ENCODE data around the gene APOA1.
"Not testable (repeated sequence)": the region's sequence is repeated elsewhere in the genome, so short reads cannot be mapped to it uniquely, and the experiment has no call there.

The APOA1 gene

GRCh38 chr11:116804001-116804400, 33.4 kb downstream of the APOA1 start:
- TF ChIP-seq MYC (IDR thresholded peaks at IDR 0.05; ENCODE audit: low read depth, low read length), result no peak
- TF ChIP-seq CTCF (IDR thresholded peaks at IDR 0.05; ENCODE audit: low read depth, low read length), result no peak
- TF ChIP-seq MAX (IDR thresholded peaks at IDR 0.05; ENCODE audit: low read depth, low read length), result no peak
- no peak for TF ChIP-seq POLR2A (IDR thresholded peaks at IDR 0.05; ENCODE audit: extremely low read depth, insufficient read length)
- DNase-seq (ENCODE audit: low read depth), result no peak
- no peak overlapping the region for H3K4me3 ChIP-seq (ENCODE audit: low read depth, low read length)

GRCh38 chr11:116801662-116802061, 35.8 kb downstream of the APOA1 start:
- DNase-seq (ENCODE audit: low read depth); H3K4me3 ChIP-seq (ENCODE audit: low read depth, low read length): not testable (repeated sequence)

DNA sequence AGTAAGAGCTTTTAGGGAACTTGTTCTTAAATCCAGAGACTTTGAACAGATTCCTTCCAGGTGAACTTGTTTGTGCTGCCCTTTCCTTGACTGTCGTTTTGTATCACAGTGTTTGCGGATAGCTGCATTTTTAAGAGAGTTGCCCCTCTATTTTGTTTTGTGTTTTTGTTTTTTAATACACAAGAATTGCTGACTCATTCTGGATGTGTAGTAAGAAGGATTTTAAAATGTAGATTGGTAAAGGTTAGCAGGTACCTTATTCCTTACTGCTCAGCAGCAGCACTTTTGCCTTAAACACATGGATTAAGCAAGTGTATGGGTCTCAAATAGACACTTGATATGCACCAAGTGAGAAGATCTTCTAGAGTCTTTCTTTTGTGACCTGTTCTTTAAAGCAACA, 36.8 kb downstream of the APOA1 start:
- no peak for DNase-seq (ENCODE audit: low read depth)
- TF ChIP-seq MYC (IDR thresholded peaks at IDR 0.05; ENCODE audit: low read depth, low read length) (no peak), MAX (IDR thresholded peaks at IDR 0.05; ENCODE audit: low read depth, low read length) (no peak), POLR2A (IDR thresholded peaks at IDR 0.05; ENCODE audit: extremely low read depth, insufficient read length) (no peak), CTCF (IDR thresholded peaks at IDR 0.05; ENCODE audit: low read depth, low read length) (no peak)
- H3K4me3 ChIP-seq (ENCODE audit: low read depth, low read length), result no peak overlapping the region

DNA sequence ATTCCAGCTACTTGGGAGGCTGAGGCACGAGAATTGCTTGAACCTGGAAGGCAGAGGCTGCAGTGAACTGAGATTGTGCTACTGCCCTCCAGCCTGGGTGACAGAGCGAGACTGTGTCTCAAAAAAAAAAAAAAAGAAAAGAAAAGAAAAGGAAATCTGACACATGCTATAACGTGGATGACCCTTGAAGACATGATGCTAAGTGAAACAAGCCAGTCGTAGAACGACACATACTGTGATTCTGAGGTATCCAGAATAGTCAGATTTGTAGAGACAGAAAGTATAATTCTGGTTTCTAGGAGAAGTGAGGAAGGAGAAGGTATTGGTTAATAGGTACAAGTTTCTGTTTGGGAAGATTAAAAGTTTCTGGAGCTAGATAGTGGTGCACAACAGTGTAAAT, 39.1 kb downstream of the APOA1 start:
- TF ChIP-seq POLR2A (IDR thresholded peaks at IDR 0.05; ENCODE audit: extremely low read depth, insufficient read length), result no peak
- TF ChIP-seq CTCF (IDR thresholded peaks at IDR 0.05; ENCODE audit: low read depth, low read length), result no peak
- no peak for TF ChIP-seq MAX (IDR thresholded peaks at IDR 0.05; ENCODE audit: low read depth, low read length)
- TF ChIP-seq MYC (IDR thresholded peaks at IDR 0.05; ENCODE audit: low read depth, low read length), result no peak
- DNase-seq (ENCODE audit: low read depth), result no peak
- H3K4me3 ChIP-seq (ENCODE audit: low read depth, low read length), result no peak overlapping the region

GRCh38 chr11:116797816-116798215, 39.6 kb downstream of the APOA1 start:
- H3K4me3 ChIP-seq (ENCODE audit: low read depth, low read length), result no peak overlapping the region
- no peak for DNase-seq (ENCODE audit: low read depth)
- TF ChIP-seq MYC (IDR thresholded peaks at IDR 0.05; ENCODE audit: low read depth, low read length) (no peak), POLR2A (IDR thresholded peaks at IDR 0.05; ENCODE audit: extremely low read depth, insufficient read length) (no peak), CTCF (IDR thresholded peaks at IDR 0.05; ENCODE audit: low read depth, low read length) (no peak), MAX (IDR thresholded peaks at IDR 0.05; ENCODE audit: low read depth, low read length) (no peak)

- no peak overlapping the region for H3K4me3 ChIP-seq (ENCODE audit: low read depth, low read length)
- TF ChIP-seq MYC (IDR thresholded peaks at IDR 0.05; ENCODE audit: low read depth, low read length) (no peak), MAX (IDR thresholded peaks at IDR 0.05; ENCODE audit: low read depth, low read length) (no peak), CTCF (IDR thresholded peaks at IDR 0.05; ENCODE audit: low read depth, low read length) (no peak), POLR2A (IDR thresholded peaks at IDR 0.05; ENCODE audit: extremely low read depth, insufficient read length) (no peak)
- DNase-seq (ENCODE audit: low read depth), result no peak
These were observed 40.9 kb downstream of the APOA1 start for GRCh38 chr11:116796548-116796947.
